H1 (cell line): Measurements from ENCODE around the gene DISC1. TPM values are rescaled to one million over a fixed set of nuclear protein-coding genes. Genes with fewer than 3 reads are reported as not detected.

ENCODE experiments used
- CTCF ChIA-PET: fragments of 300-600 bp; sonication (Branson Sonifier 250); formaldehyde crosslinking; loops from one replicate; lab custom pipeline; 2021; ENCODE audit not compliant: partially characterized antibody; lab: Charles Lee
- POLR2A ChIA-PET: fragments of 300-600 bp; sonication (Branson Sonifier 250); formaldehyde crosslinking; loops from one replicate; lab custom pipeline; 2021; ENCODE audit warnings: inconsistent platforms; ENCODE audit not compliant: partially characterized antibody; lab: Charles Lee
- DNase-seq, 2 experiments: peaks; one replicate each; pipeline versions ENCODE4 v3.0.0 to v3.0.0-alpha.2; 2010 to 2022; ENCODE audit warnings: low spot score in 2 of 2, low read depth in 1 of 2, mixed read lengths in 1 of 2
- FAIRE-seq: peaks from 2 replicates; lab custom pipeline; 2011; peaks lifted over from hg19 to GRCh38; lab: Jason Lieb, UNC
- H2AFZ ChIP-seq: 2 replicates; pipeline ENCODE4 v1.8.1; 2012; ENCODE audit warnings: low read length, inconsistent platforms
- H2AK5ac ChIP-seq: 2 replicates; pipeline ENCODE4 v1.6.1; 2013; ENCODE audit warnings: low read depth, low read length
- H2BK120ac ChIP-seq: replicated peaks from 2 replicates; pipeline ENCODE3; 2013; ENCODE audit warnings: low read depth, low read length, inconsistent platforms
- H2BK12ac ChIP-seq: 2 replicates; pipeline ENCODE4 v1.6.1; 2013; ENCODE audit warnings: low read depth, low read length
- H2BK15ac ChIP-seq: 2 replicates; pipeline ENCODE4 v1.6.1; 2013; ENCODE audit warnings: low read length
- H2BK20ac ChIP-seq: 2 replicates; pipeline ENCODE4 v1.6.1; 2013; ENCODE audit warnings: low read length
- H2BK5ac ChIP-seq: 2 replicates; pipeline ENCODE4 v1.6.1; 2013; ENCODE audit warnings: low read depth, low read length
- H3K14ac ChIP-seq: 2 replicates; pipeline ENCODE4 v1.6.1; 2013; ENCODE audit warnings: inconsistent platforms; ENCODE audit not compliant: insufficient read length
- H3K18ac ChIP-seq: 2 replicates; pipeline ENCODE4 v1.6.1; 2013; ENCODE audit warnings: low read length; ENCODE audit errors: extremely low read depth
- H3K23ac ChIP-seq: 2 replicates; pipeline ENCODE4 v1.6.1; 2013; ENCODE audit warnings: inconsistent platforms; ENCODE audit not compliant: insufficient read length
- H3K23me2 ChIP-seq: 2 replicates; pipeline ENCODE4 v1.6.1; 2013; ENCODE audit warnings: low read depth, low read length
- H3K27ac ChIP-seq: 2 replicates; pipeline ENCODE4 v1.6.1; 2011; ENCODE audit warnings: low read depth, low read length, inconsistent platforms
- H3K27me3 ChIP-seq, 4 experiments: replicated peaks in 1 of 4; 1 replicate in 1 of 4; 2 replicates in 3 of 4; pipeline versions ENCODE4 v1.6.1 to v1.8.1; 2011 to 2013; ENCODE audit warnings: low read length in 3 of 4, mild to moderate bottlenecking in 3 of 4, inconsistent platforms in 2 of 4, mixed read lengths in 2 of 4, moderate library complexity in 1 of 4; ENCODE audit not compliant: control insufficient read depth in 3 of 4, insufficient read depth in 3 of 4; ENCODE audit errors: extremely low read depth in 1 of 4
- H3K36me3 ChIP-seq, 4 experiments: 2 replicates each; pipeline versions ENCODE4 v1.6.1 to v1.8.1; 2011 to 2013; ENCODE audit warnings: mild to moderate bottlenecking in 4 of 4, low read length in 3 of 4, moderate library complexity in 2 of 4, control low read depth in 1 of 4, inconsistent platforms in 1 of 4; ENCODE audit not compliant: insufficient read depth in 4 of 4, control insufficient read depth in 2 of 4
- H3K4ac ChIP-seq: replicated peaks from 2 replicates; pipeline ENCODE3; 2013; ENCODE audit warnings: low read length, low read depth, mixed read lengths, inconsistent platforms; ENCODE audit not compliant: insufficient read length
- H3K4me1 ChIP-seq, 4 experiments: replicated peaks in 1 of 4; 1 replicate in 1 of 4; 2 replicates in 3 of 4; pipeline versions ENCODE4 v1.6.1 to v1.8.1; 2011 to 2013; ENCODE audit warnings: low read length in 3 of 4, inconsistent platforms in 2 of 4, mixed read lengths in 1 of 4; ENCODE audit not compliant: insufficient read depth in 4 of 4, control insufficient read depth in 3 of 4
- H3K4me2 ChIP-seq, 2 experiments: 2 replicates each; pipeline versions ENCODE4 v1.6.1 to v1.8.1; 2011 to 2013; ENCODE audit warnings: low read depth in 2 of 2, low read length in 2 of 2, control low read depth in 1 of 2, inconsistent platforms in 1 of 2, mild to moderate bottlenecking in 1 of 2; ENCODE audit not compliant: insufficient read depth in 1 of 2
- H3K4me3 ChIP-seq, 4 experiments: fragments of 200-600, 300-600 bp in 1 of 4; sonication (generic), shearing (Covaris generic), sonication (Bioruptor Twin) in 1 of 4; 2 replicates each; pipeline versions ENCODE4 v1.5.1 to v1.8.1; 2011 to 2016; ENCODE audit warnings: low read length in 4 of 4, low read depth in 3 of 4, control low read depth in 2 of 4, inconsistent platforms in 2 of 4, mild to moderate bottlenecking in 2 of 4, mixed read lengths in 1 of 4, moderate library complexity in 1 of 4; ENCODE audit not compliant: insufficient read depth in 2 of 4; ENCODE audit errors: extremely low read depth in 1 of 4
- H3K56ac ChIP-seq: replicated peaks from 2 replicates; pipeline ENCODE3; 2013; ENCODE audit warnings: low read depth, mild to moderate bottlenecking, mixed read lengths, low read length, inconsistent platforms; ENCODE audit not compliant: insufficient read length
- H3K79me1 ChIP-seq: 2 replicates; pipeline ENCODE4 v1.6.1; 2013; ENCODE audit warnings: low read depth, low read length, control low read depth
- H3K79me2 ChIP-seq, 2 experiments: 2 replicates each; pipeline versions ENCODE4 v1.6.1 to v1.8.1; 2012 to 2013; ENCODE audit warnings: low read length in 2 of 2, mild to moderate bottlenecking in 2 of 2, inconsistent platforms in 1 of 2; ENCODE audit not compliant: insufficient read depth in 2 of 2, control insufficient read depth in 1 of 2
- H3K9ac ChIP-seq, 4 experiments: replicated peaks in 1 of 4; 1 replicate in 1 of 4; 2 replicates in 3 of 4; pipeline versions ENCODE4 v1.6.1 to v1.8.1; 2011 to 2013; ENCODE audit warnings: low read depth in 3 of 4, low read length in 3 of 4, control low read depth in 2 of 4, mild to moderate bottlenecking in 2 of 4, moderate library complexity in 2 of 4, inconsistent platforms in 1 of 4; ENCODE audit errors: extremely low read depth in 1 of 4
- H3K9me3 ChIP-seq, 2 experiments: 2 replicates each; pipeline versions ENCODE4 v1.6.1 to v1.8.1; 2012 to 2013; ENCODE audit warnings: mild to moderate bottlenecking in 2 of 2, moderate library complexity in 2 of 2, control low read depth in 1 of 2, inconsistent platforms in 1 of 2, low read depth in 1 of 2, low read length in 1 of 2, mixed read lengths in 1 of 2; ENCODE audit not compliant: insufficient read depth in 2 of 2
- H4K20me1 ChIP-seq, 2 experiments: replicated peaks in 1 of 2; 2 replicates each; pipeline versions ENCODE3 to v1.8.1; 2011 to 2013; ENCODE audit warnings: inconsistent platforms in 2 of 2, low read length in 2 of 2, mild to moderate bottlenecking in 1 of 2; ENCODE audit not compliant: insufficient read depth in 2 of 2, control insufficient read depth in 1 of 2
- H4K5ac ChIP-seq: 2 replicates; pipeline ENCODE4 v1.6.1; 2013; ENCODE audit warnings: low read length, low read depth, mixed read lengths, inconsistent platforms; ENCODE audit not compliant: insufficient read length
- H4K8ac ChIP-seq: 2 replicates; pipeline ENCODE4 v1.8.0; 2013; ENCODE audit warnings: mild to moderate bottlenecking, moderate library complexity, low read length, inconsistent platforms; ENCODE audit not compliant: insufficient read depth; ENCODE audit errors: extremely low read depth
- H4K91ac ChIP-seq: replicated peaks from 2 replicates; pipeline ENCODE3; 2013; ENCODE audit warnings: low read length, mixed read lengths, inconsistent platforms; ENCODE audit not compliant: insufficient read length
- ASH2L ChIP-seq: fragments of 200-600, 300-600 bp; sonication (generic); IDR thresholded peaks from one replicate; pipeline ENCODE4 v1.7.1; 2017; ENCODE audit warnings: low read length
- CTBP2 ChIP-seq: IDR thresholded peaks from 2 replicates; pipeline ENCODE4 v1.7.0; 2011; ENCODE audit warnings: borderline replicate concordance, mild to moderate bottlenecking, moderate library complexity, mixed read lengths, low read length; ENCODE audit not compliant: insufficient read depth, insufficient read length
- HDAC2 ChIP-seq, 2 experiments: fragments of 300-600 bp in 1 of 2; sonication (generic) in 1 of 2; IDR thresholded peaks; 2 replicates each; pipeline ENCODE4 v1.6.1; 2011 to 2012; ENCODE audit warnings: low read depth in 2 of 2, low read length in 2 of 2, mild to moderate bottlenecking in 2 of 2, moderate library complexity in 2 of 2, borderline replicate concordance in 1 of 2, inconsistent platforms in 1 of 2
- KDM4A ChIP-seq: IDR thresholded peaks from one replicate; pipeline ENCODE4 v1.7.1; 2012; ENCODE audit warnings: low read depth, mild to moderate bottlenecking, moderate library complexity, low read length, inconsistent platforms; ENCODE audit not compliant: severe bottlenecking
- NRF1 ChIP-seq: IDR thresholded peaks from 2 replicates; pipeline ENCODE4 v1.6.1; 2011; ENCODE audit warnings: mild to moderate bottlenecking, low read depth, low read length, improper control_type of control experiment
- RNF2 ChIP-seq: fragments of 200-900, 300-1000 bp; sonication (generic); IDR thresholded peaks from 2 replicates; pipeline ENCODE4 v1.7.1; 2016; ENCODE audit warnings: borderline replicate concordance, low read depth, mild to moderate bottlenecking, antibody characterized with exemption, low read length; ENCODE audit not compliant: poor library complexity, severe bottlenecking; ENCODE audit errors: missing control alignments
- TAF1 ChIP-seq: IDR thresholded peaks from 2 replicates; pipeline ENCODE4 v1.6.1; 2011; ENCODE audit warnings: mild to moderate bottlenecking, low read depth, low read length
- TCF12 ChIP-seq: IDR thresholded peaks from 2 replicates; pipeline ENCODE4 v1.6.1; 2011; ENCODE audit warnings: low read depth, mild to moderate bottlenecking, low read length
- USF2 ChIP-seq: IDR thresholded peaks from 2 replicates; pipeline ENCODE4 v1.6.1; 2011; ENCODE audit warnings: low read length, improper control_type of control experiment
- YY1 ChIP-seq: IDR thresholded peaks from 2 replicates; pipeline ENCODE4 v1.6.1; 2011; ENCODE audit warnings: low read depth, mild to moderate bottlenecking, low read length
- WGBS, 2 experiments: shearing (Covaris generic) in 1 of 2; methylation state at CpG; one replicate each; pipeline versions ENCODE4 v1.1.6 to v1.1.7; 2013 to 2015; ENCODE audit warnings: low lambda C conversion rate in 2 of 2, mixed read lengths in 2 of 2, inconsistent platforms in 1 of 2, low coverage in 1 of 2, missing lambda C conversion rate in 1 of 2; ENCODE audit not compliant: insufficient replicate concordance in 2 of 2, insufficient coverage in 1 of 2, insufficient read length in 1 of 2; ENCODE audit errors: extremely low coverage in 1 of 2, missing lambda C conversion rate in 1 of 2; 5-methylcytosine and 5-hydroxymethylcytosine counted together
- polyA plus RNA-seq, 7 experiments: library from polyadenylated mRNA; depleted of rRNA in 3 of 7; stranded (reverse) in 5 of 7; unstranded in 2 of 7; fragments of >200 nt in 5 of 7; fragments of 200-250 nt in 2 of 7; gene quantifications; 1 replicate in 5 of 7; 2 replicates in 1 of 7; 4 replicates in 1 of 7; pipeline versions ENCODE4 v1.2.1 to v1.2.3, GENCODE V29; 2011 to 2013; ENCODE audit warnings: missing spikeins in 2 of 7, mixed read lengths in 2 of 7
- total RNA-seq: library from RNA; stranded (reverse); fragmentation: NEBNext Ultra II Directional; extraction: Animal tissue kit (Norgen Biotek cat#: 25700); gene quantifications from 2 replicates; pipeline ENCODE4 v1.2.1, GENCODE V29; 2021
- TF ChIP-seq, protein P1 (sequence below): IDR thresholded peaks from 2 replicates; pipeline ENCODE4 v1.6.1; 2012; ENCODE audit warnings: low read length, inconsistent platforms

The DISC1 gene
- total and polyA plus RNA-seq, 2 of the 8 experiments (the other 6 are each of a cell fraction or from before 2014, with no cell fraction given): 1.1 to 3.5 TPM

DNA sequence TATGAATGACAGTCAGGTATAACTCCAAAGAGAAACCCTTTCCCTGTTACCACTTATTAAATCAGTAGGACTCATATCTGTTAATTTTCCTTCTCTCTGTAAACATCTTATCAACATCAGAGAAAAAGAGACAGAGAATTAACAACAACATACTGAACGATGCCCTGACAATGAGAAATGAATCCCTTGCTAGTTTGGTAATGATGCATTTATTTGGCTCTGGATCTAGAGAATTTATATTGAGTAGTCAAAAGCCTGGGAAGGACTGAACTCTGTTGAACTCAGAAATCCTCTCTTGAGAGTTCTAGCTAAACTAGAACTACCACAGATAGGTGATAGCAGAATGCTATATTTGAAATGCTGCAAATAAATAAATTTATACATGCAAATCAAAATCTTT is 325.6 kb downstream of the DISC1 start:
- Histone ChIP-seq H2BK5ac (no peak overlapping the region), H4K91ac (no peak overlapping the region), H2AK5ac (no peak overlapping the region), H3K23ac (no peak overlapping the region), H4K5ac (no peak overlapping the region), H3K56ac (no peak overlapping the region), H3K36me3 (no peaks in the 10 kb centered on the region), H2BK12ac (no peak overlapping the region), H4K8ac (no peak overlapping the region), H2BK15ac (no peak overlapping the region), H3K4me1 (peaks cover 0 to 4% (median 1%) of the 10 kb centered on the region in 4 experiments; a peak in 1 of 7 replicates), H3K9ac (no peak overlapping the region), H3K27ac (no peak overlapping the region), H3K79me1 (no peaks in the 10 kb centered on the region), H3K23me2 (no peaks in the 10 kb centered on the region), H3K79me2 (no peaks in the 10 kb centered on the region), H3K14ac (no peak overlapping the region), H3K9me3 (no peaks in the 10 kb centered on the region; a peak in 1 of 4 replicates), H3K4me3 (no peak overlapping the region), H2BK120ac (no peak overlapping the region), H3K4me2 (no peak overlapping the region), H3K27me3 (no peaks in the 10 kb centered on the region), H3K4ac (no peak overlapping the region), H2BK20ac (no peak overlapping the region), H4K20me1 (no peaks in the 10 kb centered on the region), H3K18ac (no peak overlapping the region), H2AFZ (no peak overlapping the region)
- FAIRE-seq (no peak), DNase-seq (no peak)
- ChIA-PET CTCF (interaction anchor here (0.7 to 1.6 kb wide), 3 partner anchors 10 to 394 kb away, joined by 3 read pairs; no protein-coding TSS in a partner anchor), POLR2A (no interaction called here)
- 77% methylated on average over 1 of the region's 1 CpG; no CpG with 5 or more reads in 1 of the 2 experiments for WGBS, 2 experiments
- no peak for TF ChIP-seq HDAC2 (IDR thresholded peaks at IDR 0.05; ENCODE audit: borderline replicate concordance in 1 of 2, low read depth in 2 of 2, low read length in 2 of 2)
- TF ChIP-seq, protein P1, sequence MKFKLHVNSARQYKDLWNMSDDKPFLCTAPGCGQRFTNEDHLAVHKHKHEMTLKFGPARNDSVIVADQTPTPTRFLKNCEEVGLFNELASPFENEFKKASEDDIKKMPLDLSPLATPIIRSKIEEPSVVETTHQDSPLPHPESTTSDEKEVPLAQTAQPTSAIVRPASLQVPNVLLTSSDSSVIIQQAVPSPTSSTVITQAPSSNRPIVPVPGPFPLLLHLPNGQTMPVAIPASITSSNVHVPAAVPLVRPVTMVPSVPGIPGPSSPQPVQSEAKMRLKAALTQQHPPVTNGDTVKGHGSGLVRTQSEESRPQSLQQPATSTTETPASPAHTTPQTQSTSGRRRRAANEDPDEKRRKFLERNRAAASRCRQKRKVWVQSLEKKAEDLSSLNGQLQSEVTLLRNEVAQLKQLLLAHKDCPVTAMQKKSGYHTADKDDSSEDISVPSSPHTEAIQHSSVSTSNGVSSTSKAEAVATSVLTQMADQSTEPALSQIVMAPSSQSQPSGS: no peak
- no peak for TF ChIP-seq TAF1
- no peak for TF ChIP-seq NRF1
- TF ChIP-seq KDM4A: no peak
- TF ChIP-seq TCF12: no peak
- TF ChIP-seq YY1: no peak
- no peak for TF ChIP-seq RNF2
- no peak for TF ChIP-seq ASH2L
- no peak for TF ChIP-seq CTBP2
- no peak for TF ChIP-seq USF2
